T-helper 2 cell treated with Interferon-gamma antibody and Interleukin-4, amounts not matched to agents 5 μg/mL and 100 μg/mL, for 36 hours (primary cell): Measurements from ENCODE around the gene GSE1.

Source experiments
- DNase-seq: peaks from one replicate; pipeline ENCODE4 v3.0.0; 2021; ENCODE audit warnings: low spot score
- H3K27ac Mint-ChIP-seq: one replicate; pipeline ENCODE4 v1.8.0; 2021; ENCODE audit warnings: mild to moderate bottlenecking, mixed read lengths
- H3K27me3 Mint-ChIP-seq: one replicate; pipeline ENCODE4 v1.8.0; 2021; ENCODE audit warnings: low read depth, mixed read lengths
- H3K36me3 Mint-ChIP-seq: one replicate; pipeline ENCODE4 v1.8.0; 2021; ENCODE audit warnings: low read depth, mixed read lengths
- H3K4me1 Mint-ChIP-seq: one replicate; pipeline ENCODE4 v1.8.0; 2021; ENCODE audit warnings: low read depth, mixed read lengths
- H3K4me3 Mint-ChIP-seq: one replicate; pipeline ENCODE4 v1.8.0; 2022; ENCODE audit warnings: mild to moderate bottlenecking, moderate library complexity, mixed read lengths
- H3K9me3 Mint-ChIP-seq: one replicate; pipeline ENCODE4 v1.8.0; 2021; ENCODE audit warnings: mixed read lengths

GSE1 gene

GRCh38 chr16:85611444-85612190 is 1.5 kb upstream of the GSE1 start:
- H3K9me3 Mint-ChIP-seq: no peaks in the 10 kb centered on the region
- DNase-seq: peak; percentile 48
- peak overlapping the region; percentile 54 for H3K4me3 Mint-ChIP-seq
- peaks cover under 1% of the 10 kb centered on the region for H3K36me3 Mint-ChIP-seq
- H3K4me1 Mint-ChIP-seq: peaks cover 25% of the 10 kb centered on the region
- H3K27me3 Mint-ChIP-seq: no peaks in the 10 kb centered on the region
- H3K27ac Mint-ChIP-seq: peak overlapping the region; percentile 45

DNA sequence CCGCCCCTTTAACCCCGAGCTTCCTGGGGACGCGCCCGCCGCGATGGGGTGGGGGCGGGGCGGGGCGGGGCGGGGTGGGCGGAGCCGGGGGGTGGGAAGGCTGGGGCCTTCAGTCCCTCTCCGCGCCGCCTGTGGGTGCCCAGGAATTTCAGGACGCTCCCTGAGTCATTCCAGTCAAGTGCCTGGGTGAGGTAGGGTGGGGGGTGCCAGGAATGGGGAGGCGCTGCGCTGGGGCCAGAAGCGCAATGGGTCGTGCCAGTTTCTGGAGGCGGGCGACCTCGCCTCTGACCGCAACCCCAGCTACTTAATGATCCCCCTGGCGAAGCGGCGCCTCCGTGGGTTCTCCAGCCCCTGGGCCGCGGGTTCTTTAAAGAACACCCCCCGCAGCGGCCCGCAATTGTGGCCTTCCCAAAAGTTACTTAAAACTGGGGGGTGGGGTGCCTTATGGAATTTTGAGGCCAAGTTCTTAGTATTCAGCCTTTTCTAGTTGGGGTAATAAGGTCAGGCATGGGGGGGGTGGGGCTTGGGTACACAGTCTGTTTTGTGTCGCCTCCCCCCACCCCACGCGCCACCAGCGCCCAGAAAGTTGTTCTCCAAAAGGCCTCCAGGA is 826 bp upstream of the GSE1 start:
- DNase-seq: peak; percentile 43
- H3K27me3 Mint-ChIP-seq: no peaks in the 10 kb centered on the region
- peaks cover 29% of the 10 kb centered on the region for H3K4me1 Mint-ChIP-seq
- H3K36me3 Mint-ChIP-seq: peaks cover 6% of the 10 kb centered on the region
- H3K27ac Mint-ChIP-seq: peak overlapping the region; percentile 52
- peak overlapping the region; percentile 71 for H3K4me3 Mint-ChIP-seq
- no peaks in the 10 kb centered on the region for H3K9me3 Mint-ChIP-seq

DNA sequence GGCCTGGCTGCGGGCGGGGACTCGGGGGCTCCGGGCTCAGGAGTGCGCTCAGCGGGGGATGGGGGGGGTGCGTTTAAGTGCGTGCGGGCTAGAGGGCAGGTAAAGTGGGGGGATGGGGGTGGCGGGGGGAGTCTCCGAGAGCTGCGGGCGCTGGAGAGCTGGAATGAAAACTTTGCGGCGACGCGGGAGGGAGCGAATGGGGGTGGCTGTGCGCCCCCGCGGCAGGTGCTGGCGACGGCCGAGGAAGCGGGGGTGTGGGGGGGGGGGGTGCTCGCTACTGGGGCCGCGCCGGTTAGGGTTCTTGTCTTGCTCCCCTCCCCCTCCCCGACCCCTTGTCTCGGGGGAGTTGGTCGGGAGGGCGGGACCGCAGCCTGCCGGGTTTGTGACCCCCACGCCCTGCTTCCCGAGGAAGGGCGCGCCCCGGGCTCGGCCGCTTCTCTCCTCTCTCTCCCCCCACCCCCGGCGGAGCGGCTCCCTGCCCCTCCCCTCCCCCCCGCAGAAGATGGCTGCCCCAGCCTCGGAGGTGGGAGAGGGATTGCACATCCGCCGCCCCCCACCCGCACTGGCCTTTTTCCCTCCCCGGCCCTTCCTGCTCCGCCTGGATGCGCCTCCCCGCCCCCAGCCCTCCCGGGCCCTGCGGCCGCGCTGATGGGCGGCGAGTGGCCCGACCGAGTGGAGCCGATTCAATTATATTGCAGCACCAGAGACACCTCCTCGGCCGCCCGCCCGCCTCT is 649 bp downstream of the GSE1 start:
- H3K27me3 Mint-ChIP-seq: no peaks in the 10 kb centered on the region
- no peaks in the 10 kb centered on the region for H3K9me3 Mint-ChIP-seq
- peaks cover 13% of the 10 kb centered on the region for H3K36me3 Mint-ChIP-seq
- peak overlapping the region; percentile 67 for H3K4me3 Mint-ChIP-seq
- DNase-seq: peak; percentile 23
- H3K4me1 Mint-ChIP-seq: peaks cover 27% of the 10 kb centered on the region
- H3K27ac Mint-ChIP-seq: no peak overlapping the region

DNA sequence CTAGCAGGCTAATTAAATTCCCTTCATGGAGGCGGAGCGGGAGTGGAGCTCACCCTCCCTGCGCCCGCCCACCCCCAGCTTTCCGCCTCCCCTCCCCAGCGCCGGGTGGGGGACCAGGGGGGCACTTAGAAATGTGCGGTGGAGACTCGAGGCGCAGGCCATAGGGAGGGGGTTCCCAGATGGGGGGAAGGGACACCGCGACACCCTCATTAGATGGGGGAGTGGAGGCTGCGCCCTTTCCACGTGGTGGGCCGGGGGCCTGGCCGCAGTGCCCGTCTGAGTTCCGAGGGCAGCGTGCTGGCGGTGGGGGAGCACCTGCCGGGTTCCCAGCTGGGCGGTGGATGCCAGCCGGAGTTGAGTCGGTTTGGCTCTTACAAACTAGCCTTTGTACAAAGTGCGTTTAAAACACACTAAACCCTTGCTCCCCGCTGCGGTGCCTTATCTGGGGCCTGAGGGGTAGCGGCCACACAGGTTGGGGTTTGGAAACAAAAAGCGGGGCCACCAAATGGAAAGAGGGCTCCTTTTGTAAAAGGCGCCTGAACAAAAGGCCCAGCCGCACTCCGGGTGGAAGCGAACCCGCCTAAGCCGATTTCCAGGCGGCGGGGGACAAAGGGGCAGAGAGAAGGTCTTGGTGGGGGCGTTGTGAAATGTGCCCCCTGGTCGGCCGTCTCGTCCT is 1.4 kb downstream of the GSE1 start:
- peaks cover 25% of the 10 kb centered on the region for H3K4me1 Mint-ChIP-seq
- H3K4me3 Mint-ChIP-seq: peak overlapping the region; percentile 67
- H3K9me3 Mint-ChIP-seq: no peaks in the 10 kb centered on the region
- H3K27ac Mint-ChIP-seq: peak overlapping the region; percentile 26
- no peaks in the 10 kb centered on the region for H3K27me3 Mint-ChIP-seq
- peaks cover 13% of the 10 kb centered on the region for H3K36me3 Mint-ChIP-seq
- no peak for DNase-seq

- peaks cover 24% of the 10 kb centered on the region for H3K4me1 Mint-ChIP-seq
- H3K4me3 Mint-ChIP-seq: peak overlapping the region; percentile 67
These were observed 2.1 kb downstream of the GSE1 start for GRCh38 chr16:85615014-85615851.

GRCh38 chr16:85615852-85616606 is 2.9 kb downstream of the GSE1 start:
- Mint-ChIP-seq H3K4me3 (peak overlapping the region; percentile 67), H3K27ac (peak overlapping the region; percentile 57), H3K36me3 (peaks cover 13% of the 10 kb centered on the region), H3K27me3 (no peaks in the 10 kb centered on the region), H3K4me1 (peaks cover 19% of the 10 kb centered on the region), H3K9me3 (no peaks in the 10 kb centered on the region)
- peak; percentile 75 for DNase-seq

More at GRCh38 chr16:85615014-85615851, 2.1 kb downstream of the GSE1 start:
- no peaks in the 10 kb centered on the region for H3K27me3 Mint-ChIP-seq
- peak; percentile 44 for DNase-seq
- peaks cover 13% of the 10 kb centered on the region for H3K36me3 Mint-ChIP-seq
- H3K9me3 Mint-ChIP-seq: no peaks in the 10 kb centered on the region
- H3K27ac Mint-ChIP-seq: peak overlapping the region; percentile 57

GRCh38 chr16:85616607-85617321 is 3.6 kb downstream of the GSE1 start:
- Mint-ChIP-seq H3K4me1 (peaks cover 21% of the 10 kb centered on the region), H3K27ac (peak overlapping the region; percentile 55), H3K4me3 (peak overlapping the region; percentile 67), H3K36me3 (peaks cover 13% of the 10 kb centered on the region), H3K27me3 (no peaks in the 10 kb centered on the region), H3K9me3 (no peaks in the 10 kb centered on the region)
- no peak for DNase-seq

- Mint-ChIP-seq H3K27ac (peak overlapping the region; percentile 26), H3K36me3 (peaks cover 13% of the 10 kb centered on the region), H3K9me3 (no peaks in the 10 kb centered on the region), H3K4me1 (peaks cover 21% of the 10 kb centered on the region), H3K27me3 (no peaks in the 10 kb centered on the region), H3K4me3 (no peak overlapping the region)
- DNase-seq: no peak
These were observed 4.8 kb downstream of the GSE1 start for GRCh38 chr16:85617948-85618347.

GRCh38 chr16:85618521-85618920 is 5.4 kb downstream of the GSE1 start:
- no peak for DNase-seq
- Mint-ChIP-seq H3K4me1 (peaks cover 21% of the 10 kb centered on the region), H3K4me3 (no peak overlapping the region), H3K9me3 (no peaks in the 10 kb centered on the region), H3K27me3 (no peaks in the 10 kb centered on the region), H3K36me3 (peaks cover 13% of the 10 kb centered on the region), H3K27ac (no peak overlapping the region)

DNA sequence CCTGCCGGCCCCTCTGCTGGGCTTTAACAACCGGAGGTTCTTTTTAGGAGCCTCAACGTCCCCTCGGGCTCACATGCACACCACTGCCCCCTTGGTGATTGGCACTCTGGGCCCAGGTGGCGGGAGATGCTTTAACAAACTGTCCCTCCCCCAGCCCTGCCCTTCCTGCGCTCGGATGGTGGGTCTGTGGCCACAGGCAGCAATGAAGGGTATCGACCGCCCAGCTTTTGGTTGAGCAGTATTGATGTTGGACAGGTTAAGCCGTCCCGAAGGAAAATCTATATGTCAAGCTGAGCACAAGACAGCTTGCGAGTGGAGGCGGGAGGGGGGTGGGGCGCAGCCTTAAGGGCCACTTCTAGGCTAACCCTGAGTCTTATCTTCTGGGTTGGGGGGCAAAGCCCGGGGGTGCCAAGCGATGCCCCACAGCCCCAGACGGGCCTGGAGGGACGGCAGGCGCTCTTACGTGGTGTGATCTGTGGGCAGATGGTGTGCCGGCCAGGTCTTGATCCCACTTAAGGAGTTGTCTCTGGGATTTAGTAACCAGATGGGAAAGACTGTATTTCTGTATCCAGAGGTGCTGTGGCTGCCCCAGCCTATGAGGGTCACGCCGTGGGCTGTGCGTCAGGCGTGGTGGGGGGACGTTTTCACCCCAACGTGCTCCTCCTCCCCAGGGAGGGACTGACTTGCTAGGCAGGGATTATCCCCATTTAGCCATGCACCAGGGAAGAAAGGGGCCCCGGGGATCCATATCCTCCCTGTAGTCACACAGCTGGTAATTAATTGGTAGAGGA is 6.2 kb downstream of the GSE1 start:
- no peak for DNase-seq
- H3K4me1 Mint-ChIP-seq: peaks cover 21% of the 10 kb centered on the region
- no peak overlapping the region for H3K27ac Mint-ChIP-seq
- H3K4me3 Mint-ChIP-seq: no peak overlapping the region
- no peaks in the 10 kb centered on the region for H3K27me3 Mint-ChIP-seq
- H3K36me3 Mint-ChIP-seq: peaks cover 13% of the 10 kb centered on the region
- no peaks in the 10 kb centered on the region for H3K9me3 Mint-ChIP-seq

DNA sequence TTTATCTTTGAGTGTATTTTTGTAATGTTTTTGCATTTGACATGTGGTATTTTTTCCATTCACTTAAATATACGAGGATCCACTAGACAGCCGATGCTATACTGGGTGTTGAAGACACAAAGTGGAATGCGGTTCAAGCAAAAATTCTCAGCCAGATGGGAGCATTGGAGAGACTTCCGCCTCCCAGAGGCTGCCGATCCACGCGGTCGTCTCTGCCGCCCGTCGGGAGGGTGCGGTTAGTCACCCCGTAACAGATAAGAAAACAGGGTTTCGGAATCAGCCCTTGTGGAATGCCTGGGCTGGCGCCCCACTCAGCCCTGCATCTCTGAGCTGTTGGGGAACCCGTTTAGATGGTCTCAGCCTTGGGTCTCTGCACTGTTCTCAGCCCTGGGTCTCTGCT is 7.3 kb downstream of the GSE1 start:
- no peaks in the 10 kb centered on the region for H3K9me3 Mint-ChIP-seq
- DNase-seq: no peak
- H3K36me3 Mint-ChIP-seq: peaks cover 13% of the 10 kb centered on the region
- H3K27me3 Mint-ChIP-seq: no peaks in the 10 kb centered on the region
- H3K4me1 Mint-ChIP-seq: peaks cover 19% of the 10 kb centered on the region
- H3K4me3 Mint-ChIP-seq: no peak overlapping the region
- no peak overlapping the region for H3K27ac Mint-ChIP-seq
